Measurements from ENCODE around the gene RNF213.

The RNF213 gene

GRCh38 chr17:80414508-80414802, 153.8 kb downstream of the RNF213 start:
- DNase-seq (ENCODE audit: low read depth in 4 of 4, low spot score in 1 of 4), result no peak

- peak; percentile 87 to 93 (median 88) for DNase-seq (ENCODE audit: low read depth in 4 of 4, low spot score in 1 of 4)
Measured at GRCh38 chr17:80414803-80415625, 154.4 kb downstream of the RNF213 start, which contains the start of gene ENDOV. Gene ENDOV (plus strand): TSS chr17:80415167. CDS start chr17:80415195, 28 bp downstream.

- DNase-seq (ENCODE audit: low read depth in 4 of 4, low spot score in 1 of 4), result no peak
Measured at GRCh38 chr17:80415626-80416137, 155.0 kb downstream of the RNF213 start.

GRCh38 chr17:80416260-80416939, 155.7 kb downstream of the RNF213 start:
- DNase-seq (ENCODE audit: low read depth in 4 of 4, low spot score in 1 of 4), result no peak

DNA sequence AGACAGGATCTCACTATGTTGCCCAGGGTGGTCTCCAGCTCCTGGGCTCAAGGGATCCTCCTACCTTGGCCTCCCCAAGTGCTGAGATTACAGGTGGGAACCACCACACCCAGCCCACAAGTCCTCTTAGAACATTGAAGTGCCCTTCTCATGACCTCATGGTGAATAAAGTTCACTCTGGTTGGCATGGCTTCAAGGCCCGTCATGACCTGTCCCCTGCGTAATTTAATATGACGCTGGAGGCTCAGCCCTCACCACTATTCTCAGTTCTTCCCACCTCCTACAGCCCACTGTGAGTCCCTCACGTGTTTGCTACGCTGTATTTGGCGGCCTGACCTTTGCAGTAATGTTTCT, 156.3 kb downstream of the RNF213 start:
- no peak for DNase-seq (ENCODE audit: low read depth in 4 of 4, low spot score in 1 of 4)

GRCh38 chr17:80418589-80418988, 157.9 kb downstream of the RNF213 start:
- DNase-seq (ENCODE audit: low read depth in 4 of 4, low spot score in 1 of 4), result no peak

DNA sequence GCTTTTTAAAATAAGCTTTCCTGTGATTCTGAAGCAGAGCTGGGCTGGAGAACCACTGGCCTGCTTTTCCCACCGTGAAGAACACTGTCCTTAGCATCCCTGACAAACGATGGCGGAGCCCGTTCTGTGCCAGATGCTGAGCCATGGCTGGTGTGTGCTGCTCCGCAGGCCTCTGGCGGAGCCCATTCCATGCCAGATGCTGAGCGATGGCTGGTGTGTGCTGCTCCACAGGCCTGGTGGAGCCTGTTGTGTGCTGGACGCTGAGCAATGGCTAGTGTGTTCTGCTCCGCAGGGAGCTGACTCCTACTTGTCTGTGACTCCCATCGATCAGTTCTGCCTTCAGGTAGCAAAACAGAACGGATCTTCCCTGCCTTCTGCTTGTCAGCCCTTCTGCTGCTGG, 158.6 kb downstream of the RNF213 start:
- no peak for DNase-seq (ENCODE audit: low read depth in 4 of 4, low spot score in 1 of 4)

- DNase-seq (ENCODE audit: low read depth in 4 of 4, low spot score in 1 of 4), result no peak
Measured at GRCh38 chr17:80421381-80422090, 160.9 kb downstream of the RNF213 start.

- DNase-seq (ENCODE audit: low read depth in 4 of 4, low spot score in 1 of 4), result no peak
Measured at GRCh38 chr17:80422276-80422675, 161.6 kb downstream of the RNF213 start.

DNA sequence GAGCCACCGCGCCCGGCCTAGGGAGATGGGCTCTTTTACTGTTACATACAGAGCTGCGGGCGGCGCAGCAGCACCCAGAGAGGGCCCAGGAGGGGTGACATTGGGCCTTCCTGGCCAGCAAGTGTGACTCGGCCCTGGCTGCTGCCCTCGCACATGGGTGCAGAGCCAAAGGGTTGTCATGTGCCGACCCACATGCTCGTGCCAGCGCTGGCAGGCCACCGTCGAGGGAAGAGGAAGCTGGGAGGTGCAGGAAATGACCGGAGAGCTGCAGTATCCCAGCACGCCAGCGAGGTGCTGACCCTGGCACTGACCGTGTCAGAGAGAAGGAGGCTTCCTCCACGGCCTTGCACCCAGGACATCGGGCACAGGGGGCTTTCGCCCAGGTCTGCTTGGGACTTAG, 162.3 kb downstream of the RNF213 start:
- no peak for DNase-seq (ENCODE audit: low read depth in 4 of 4, low spot score in 1 of 4)

- no peak for DNase-seq (ENCODE audit: low read depth in 4 of 4, low spot score in 1 of 4)
Measured at GRCh38 chr17:80423536-80424225, 163.0 kb downstream of the RNF213 start.

DNA sequence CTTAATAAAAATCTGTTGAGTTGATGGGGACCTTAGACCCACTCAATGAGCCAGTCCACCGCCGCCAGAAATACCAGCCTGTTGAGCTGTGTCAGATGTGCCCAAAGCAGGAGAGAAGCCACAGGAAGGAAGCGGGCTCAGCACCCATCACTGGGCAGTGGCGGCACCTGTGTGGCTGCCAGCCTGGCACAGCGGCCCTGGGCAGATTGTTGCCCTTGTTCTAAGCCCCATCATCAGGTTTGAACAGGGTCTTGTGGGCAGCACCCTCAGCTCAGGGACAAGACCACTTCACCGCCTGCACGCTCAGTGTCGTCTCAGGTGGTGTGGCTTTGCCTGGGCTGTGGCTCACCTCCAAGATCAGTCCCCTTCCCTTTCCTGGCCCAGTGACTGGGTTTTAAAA, 163.6 kb downstream of the RNF213 start:
- DNase-seq (ENCODE audit: low read depth in 4 of 4, low spot score in 1 of 4), result no peak

GRCh38 chr17:80424878-80425765, 164.5 kb downstream of the RNF213 start:
- no peak for DNase-seq (ENCODE audit: low read depth in 4 of 4, low spot score in 1 of 4)

DNA sequence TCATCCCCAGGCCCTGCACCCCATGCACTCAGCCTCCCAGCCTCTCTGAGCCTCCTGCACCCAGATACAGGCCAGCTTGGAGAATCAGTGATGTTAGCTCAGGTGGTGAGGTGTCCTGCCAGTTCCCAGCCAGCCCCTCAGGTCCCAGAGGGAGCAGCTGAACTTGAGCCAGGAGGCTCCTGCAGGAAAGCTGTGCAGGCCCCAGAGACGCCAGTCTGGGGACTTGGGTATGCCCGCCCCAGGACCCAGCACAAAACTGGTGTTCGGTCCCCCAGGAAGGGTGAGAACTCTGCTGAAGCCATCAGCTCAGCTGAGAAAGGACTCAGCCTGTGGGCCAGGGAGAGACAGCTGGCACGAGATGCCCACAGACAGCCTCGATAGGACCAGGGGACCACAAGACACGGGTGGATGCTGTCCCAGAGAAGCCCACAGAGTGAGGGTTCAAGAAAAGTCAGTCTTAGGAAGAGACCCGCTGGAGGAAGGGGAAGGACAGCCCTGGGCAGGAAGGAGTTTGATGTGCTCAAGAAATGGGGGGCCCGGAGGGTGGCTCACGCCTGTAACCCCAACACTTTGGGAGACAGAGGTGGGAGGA, 165.3 kb downstream of the RNF213 start:
- DNase-seq (ENCODE audit: low read depth in 4 of 4, low spot score in 1 of 4), result no peak

DNA sequence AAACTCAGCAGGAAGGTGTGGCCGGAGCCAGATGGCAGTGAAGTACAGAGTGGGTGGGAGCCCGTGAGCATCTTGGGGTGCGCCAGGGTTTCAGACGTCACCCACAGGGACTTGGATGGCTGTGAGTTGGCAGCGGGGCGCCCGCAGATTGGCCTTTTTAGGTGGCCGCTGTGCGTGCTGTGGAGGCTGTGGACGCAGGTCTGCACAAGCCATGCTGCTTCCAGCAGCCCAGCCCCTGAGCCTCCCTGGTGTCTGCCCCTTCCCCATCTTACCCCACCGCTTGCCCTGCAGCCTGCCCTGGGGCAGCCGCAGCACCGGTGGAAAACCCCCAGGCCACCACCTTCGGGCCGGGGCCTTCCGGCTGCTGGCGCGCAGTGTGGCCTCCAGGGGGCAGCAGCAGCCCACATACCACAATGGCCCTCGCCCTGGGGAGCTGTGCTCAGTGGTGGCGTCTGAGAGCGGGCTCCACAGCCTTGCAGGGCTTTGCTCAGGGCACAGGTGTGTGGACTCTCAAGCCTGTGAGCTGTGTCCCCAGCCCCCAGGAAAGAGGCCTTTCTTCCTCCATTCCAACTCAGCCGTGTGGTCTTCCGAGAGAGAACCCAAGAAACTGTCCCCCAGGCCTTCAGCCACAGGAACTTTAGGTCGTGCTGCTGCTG, 166.1 kb downstream of the RNF213 start:
- peak; percentile 67 to 80 (median 79) for DNase-seq (ENCODE audit: low read depth in 4 of 4, low spot score in 1 of 4)

DNA sequence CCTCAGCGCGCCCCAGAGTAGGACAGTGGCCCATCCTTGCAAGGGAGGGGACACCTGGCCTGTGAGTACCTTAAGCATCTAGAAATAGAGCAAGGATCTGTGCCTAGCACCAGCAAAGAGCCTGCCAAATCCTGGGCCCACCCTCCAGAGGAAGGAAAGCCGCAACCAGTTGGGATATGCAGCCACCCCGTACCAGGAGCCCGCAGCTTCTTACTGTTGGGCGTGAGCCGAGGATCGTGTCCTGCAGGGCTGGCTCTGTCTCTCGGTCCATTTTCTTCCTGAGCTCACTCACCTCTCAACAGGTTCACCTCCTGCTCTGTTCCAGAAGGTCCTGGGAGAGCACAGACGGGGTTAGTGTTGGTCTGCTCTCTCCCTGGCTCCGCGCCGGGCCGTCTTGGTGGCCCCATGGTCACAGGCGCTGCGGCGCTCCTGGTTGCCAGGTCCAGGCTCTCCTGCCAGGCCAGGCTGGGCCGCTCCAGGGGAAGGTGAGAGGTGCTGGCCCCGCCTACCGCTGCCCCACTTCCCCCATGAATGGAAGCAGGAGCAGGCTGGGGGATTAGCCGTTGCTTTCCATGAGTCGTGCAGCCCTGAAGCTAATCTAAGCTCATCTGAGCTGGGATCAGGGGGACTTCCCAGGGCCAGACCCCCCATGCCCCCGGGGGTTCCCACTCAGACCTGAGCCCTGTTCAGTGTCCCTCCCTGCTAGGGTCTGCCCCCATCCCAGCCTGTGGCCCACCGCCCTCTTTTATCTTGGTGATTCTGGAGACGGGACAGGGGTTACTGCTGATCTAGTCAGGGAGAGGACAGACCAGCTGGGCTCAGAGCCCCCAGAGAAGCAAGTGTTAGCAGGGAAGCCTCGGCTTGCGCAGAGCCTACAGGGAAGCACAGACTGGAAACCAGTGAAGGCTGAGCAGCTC, 167.0 kb downstream of the RNF213 start:
- no peak for DNase-seq (ENCODE audit: low read depth in 4 of 4, low spot score in 1 of 4)

DNA sequence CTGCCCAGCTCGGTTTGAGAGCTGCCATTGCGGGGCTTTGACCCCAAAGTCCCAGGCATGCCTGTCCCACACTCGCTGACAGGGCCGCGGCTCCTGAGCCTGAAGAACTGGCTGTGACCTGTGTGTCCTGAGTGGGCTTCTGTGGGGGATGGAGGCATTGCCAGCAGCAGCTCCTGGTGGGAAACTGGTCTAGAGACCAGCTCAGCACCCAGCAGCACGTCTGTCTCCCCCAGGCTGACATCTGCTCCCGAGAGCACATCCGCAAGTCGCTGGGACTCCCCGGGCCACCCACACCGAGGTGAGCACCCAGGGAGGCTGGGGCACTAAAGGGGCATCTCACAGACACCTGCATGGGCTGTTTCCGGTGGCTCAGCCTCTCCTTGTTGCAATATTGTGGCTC, 167.7 kb downstream of the RNF213 start:
- DNase-seq (ENCODE audit: low read depth in 4 of 4, low spot score in 1 of 4), result no peak

GRCh38 chr17:80428796-80429195, 168.1 kb downstream of the RNF213 start:
- DNase-seq (ENCODE audit: low read depth in 4 of 4, low spot score in 1 of 4), result no peak

All from stimulated activated CD4-positive, alpha-beta T cell treated with anti-CD3 and anti-CD28 coated beads, Interleukin-1b, Interleukin-23, amount 100 ng/mL, for 24 hours (primary cell).